GM18520 (cell line): Measurements from ENCODE around the gene SLX9.

Experiments
- ATAC-seq: cut with Tn5 transposase; IDR thresholded peaks from one replicate; pipeline ENCODE4 v1.9.1; 2021; ENCODE audit not compliant: unreplicated experiment

Gene SLX9

GRCh38 chr21:44939532-44940115, at the start of gene SLX9:
TSS of gene SLX9 (plus strand) at chr21:44940029. CDS start at chr21:44940058, 29 bp downstream.
- ATAC-seq, result peak; percentile 53

DNA sequence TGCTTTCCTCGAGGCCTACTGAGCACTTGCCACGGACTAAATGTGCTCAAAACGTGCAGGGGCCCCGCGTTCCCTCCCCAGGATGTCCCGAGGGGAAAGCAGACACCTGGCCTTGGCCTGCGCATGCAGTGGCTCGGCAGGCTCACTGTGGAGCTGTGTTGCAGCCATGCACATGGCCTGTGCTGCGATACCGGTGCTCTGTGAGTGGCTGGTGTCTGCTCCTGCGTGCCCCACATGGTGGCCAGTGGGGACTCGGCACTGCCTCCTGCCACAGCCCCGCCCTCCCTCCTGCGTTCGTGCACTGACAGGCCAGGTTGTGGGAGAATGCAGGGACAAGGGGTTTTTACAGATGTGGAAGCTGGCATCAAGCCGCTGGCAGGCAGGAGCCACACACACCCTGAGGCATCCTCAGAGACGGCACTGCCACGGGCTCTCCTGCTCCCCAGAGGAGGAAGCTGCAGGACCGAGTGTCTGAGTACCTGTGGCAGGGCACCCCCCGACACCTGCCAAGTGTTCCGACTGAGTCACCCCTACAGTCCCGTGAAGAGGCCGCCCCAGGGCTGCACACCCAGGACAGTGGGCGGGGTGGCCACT, 49.4 kb upstream of the SLX9 start:
- no peak for ATAC-seq

GRCh38 chr21:44890961-44891541, 48.8 kb upstream of the SLX9 start:
- ATAC-seq, result no peak

GRCh38 chr21:44891631-44892031, 48.2 kb upstream of the SLX9 start:
- no peak for ATAC-seq

DNA sequence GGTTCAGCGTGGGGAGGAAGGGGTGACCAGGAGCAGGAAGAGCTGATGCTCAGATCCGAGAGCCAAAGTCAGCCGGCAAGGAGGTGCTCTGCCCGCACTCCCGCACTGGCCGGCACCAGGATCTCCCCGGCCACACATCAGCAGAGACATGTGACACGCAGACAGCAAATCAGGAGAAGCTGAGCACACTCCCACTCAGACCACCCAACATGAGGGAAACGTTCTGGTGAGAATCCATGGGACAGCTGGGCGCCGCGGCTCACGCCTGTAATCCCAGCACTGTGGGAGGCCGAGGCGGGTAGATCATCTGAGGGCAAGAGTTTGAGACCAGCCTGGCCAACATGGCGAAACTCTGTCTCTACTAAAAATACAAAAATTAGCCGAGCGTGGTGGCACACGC, 47.7 kb upstream of the SLX9 start:
- no peak for ATAC-seq

GRCh38 chr21:44892536-44893277, 47.1 kb upstream of the SLX9 start:
- no peak for ATAC-seq

DNA sequence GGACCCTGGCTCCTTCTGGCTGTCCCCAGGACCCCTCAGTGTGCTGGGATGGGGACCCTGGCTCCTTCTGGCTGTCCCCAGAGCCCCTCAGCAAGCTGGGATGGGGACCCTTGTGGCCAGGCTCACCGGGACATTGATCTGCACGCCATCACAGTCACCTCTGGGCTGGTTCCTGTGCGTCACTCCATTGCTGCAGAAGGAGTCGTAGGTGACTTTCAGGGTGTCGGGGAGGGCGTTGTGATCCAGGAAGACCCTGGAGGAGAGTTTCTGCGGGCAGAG, 46.6 kb upstream of the SLX9 start:
- no peak for ATAC-seq

GRCh38 chr21:44893948-44894656, 45.7 kb upstream of the SLX9 start:
- no peak for ATAC-seq

DNA sequence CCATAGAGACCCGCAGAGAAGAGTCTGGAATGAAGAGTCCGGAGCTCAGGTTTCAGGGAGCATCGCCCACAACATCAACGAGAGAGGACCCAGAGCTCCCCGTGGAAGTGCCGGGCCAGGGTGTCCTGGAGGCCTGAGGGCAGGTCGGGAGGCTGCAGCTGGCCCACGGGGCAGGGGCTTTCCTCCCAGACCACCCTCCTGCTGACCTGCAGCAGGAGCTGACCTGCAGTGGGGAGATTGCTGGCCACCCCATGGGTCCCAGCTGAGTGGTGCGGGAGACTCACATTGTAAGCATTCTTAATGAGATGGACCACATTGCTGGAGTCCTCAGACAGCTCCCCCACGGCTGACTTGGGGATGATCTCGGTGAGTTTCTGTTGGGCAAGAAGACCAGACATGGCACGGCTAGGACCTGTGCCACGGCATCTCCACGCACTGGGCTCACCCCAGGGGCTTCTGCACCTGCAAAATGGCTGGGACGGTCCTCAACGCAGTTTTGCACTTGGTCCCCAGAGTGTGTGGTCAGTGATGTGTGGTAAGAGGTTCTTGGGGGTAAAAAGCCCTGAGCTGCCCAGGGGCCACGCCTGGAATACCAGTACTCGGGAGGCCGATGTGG, 45.0 kb upstream of the SLX9 start:
- no peak for ATAC-seq

DNA sequence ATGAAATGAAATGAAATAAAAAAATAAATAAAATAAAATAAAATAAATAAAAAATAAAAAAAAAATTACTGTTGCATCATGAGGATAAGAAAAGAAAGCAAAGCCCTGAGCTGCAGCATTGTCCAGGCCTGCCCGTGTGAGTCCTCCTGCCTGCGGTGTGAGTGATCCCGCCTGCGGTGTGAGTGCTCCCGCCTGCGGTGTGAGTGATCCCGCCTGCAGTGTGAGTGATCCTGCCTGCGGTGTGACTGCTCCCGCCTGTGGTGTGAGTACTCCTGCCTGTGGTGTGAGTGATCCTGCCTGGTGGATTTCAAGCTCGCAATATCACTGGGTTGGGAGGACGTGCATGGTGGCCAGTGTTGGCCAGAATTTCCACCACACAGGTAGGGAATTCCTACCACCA, 44.0 kb upstream of the SLX9 start:
- ATAC-seq, result no peak

DNA sequence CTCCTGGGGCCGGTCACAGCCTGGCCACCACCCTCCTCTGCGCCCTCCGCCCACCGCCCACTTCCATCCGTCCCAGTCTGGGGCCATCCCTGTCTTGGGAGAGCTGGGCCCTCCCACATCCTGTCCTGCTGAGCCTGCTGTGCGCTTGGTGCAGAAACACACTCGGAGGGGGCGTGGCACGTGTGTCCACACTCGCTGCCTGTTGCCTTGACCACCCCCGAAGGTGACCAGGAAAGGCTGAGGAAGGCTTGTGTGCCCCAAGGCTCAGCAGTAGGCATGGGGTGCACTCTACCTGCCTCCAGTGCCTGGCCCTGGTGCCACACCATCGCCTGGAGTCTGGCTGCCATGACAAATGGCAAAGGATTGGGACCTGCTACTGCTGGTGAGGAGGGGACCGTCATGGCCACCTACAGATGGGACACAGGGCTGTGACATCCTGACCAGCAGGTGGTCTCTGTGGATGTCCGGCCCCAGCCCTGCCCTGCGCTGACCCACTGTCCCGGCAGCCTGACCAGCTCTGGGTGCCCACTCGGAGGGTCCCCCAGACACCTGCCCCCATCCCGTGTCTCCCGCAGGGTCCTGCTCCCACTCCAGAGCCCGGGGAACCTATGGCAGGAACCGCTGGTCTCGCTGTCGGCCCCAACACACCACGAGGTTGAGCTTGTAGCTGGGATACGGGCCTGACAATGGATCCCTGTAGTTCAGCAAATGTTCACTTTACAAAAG, 43.1 kb upstream of the SLX9 start:
- ATAC-seq, result no peak

DNA sequence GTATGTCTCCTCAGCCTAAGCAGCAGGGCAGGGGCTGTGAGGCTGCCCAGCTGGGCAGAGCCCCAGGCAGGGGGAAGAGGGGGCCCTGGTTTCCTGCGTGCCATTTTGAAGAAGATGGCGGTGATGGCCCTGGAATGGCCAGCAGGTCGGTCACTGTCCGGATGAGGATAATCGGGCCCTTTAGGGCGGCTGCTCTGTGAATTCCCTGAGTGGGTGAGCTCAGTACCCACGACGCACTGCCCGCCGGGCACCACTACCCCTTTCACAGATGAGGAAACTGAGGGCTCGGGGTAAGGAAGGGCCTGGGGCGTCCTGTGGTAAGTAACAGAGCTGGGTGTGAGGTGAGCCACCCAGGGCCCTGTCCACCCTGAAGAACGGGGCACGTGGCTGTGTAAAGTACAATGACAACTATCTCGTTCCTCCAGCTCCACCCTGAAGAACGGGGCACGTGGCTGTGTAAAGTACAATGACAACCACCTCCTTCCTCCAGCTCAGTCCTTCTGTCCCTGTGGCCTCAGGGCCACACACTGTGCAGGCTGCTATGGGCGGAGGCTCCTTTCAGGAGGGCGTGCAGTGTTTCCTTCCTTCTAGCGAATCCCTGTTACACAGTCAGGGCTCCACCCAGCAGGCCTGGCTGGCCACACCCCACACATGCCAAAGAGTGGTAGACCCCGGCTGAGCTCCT, 42.4 kb upstream of the SLX9 start:
- no peak for ATAC-seq

- no peak for ATAC-seq
Measured at GRCh38 chr21:44898011-44898488, 41.8 kb upstream of the SLX9 start.

DNA sequence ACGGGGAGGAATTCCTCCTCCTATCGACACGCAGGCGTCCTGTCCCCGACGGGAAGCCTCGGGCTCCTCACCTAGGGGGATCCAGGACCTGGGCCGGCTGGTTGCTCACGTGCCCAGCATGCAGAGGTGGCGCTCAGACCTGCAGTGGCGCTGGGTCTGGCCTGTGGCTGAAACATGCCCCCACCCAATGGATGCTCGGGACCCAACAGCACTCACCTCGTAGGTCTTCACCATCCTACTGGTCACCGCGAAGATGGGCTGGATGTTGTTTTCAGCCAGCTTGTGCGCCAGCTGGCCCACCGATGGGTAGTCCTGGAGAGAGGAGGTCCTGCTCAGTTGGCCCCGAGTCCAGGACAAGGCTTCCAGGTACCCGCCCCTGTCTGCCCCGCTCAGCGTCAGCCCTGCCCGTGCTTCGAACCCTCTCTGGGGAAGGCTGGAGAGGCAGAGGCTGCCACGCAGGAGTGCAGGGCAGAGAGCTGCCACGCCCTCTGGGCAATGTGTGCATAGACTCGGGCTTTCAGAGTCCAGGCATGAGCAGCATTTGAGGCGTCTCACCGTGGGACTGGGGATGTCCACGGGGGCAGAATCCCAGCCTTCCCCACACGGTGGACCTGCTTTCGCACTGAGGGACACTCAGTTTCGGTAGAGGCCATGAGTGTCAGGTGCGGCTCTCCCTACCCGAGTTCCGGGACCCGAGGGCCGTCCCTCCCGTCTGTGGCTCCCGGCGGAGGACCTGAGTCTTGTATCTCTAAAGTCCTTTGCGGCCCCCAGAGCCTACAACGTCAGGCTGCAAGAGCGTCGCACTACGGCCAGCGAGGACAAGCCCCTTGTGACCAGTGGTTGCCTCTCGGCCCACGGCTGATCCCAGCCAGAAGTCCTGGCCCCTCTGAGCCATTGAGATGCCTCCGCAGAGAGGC, 40.7 kb upstream of the SLX9 start:
- ATAC-seq, result no peak

DNA sequence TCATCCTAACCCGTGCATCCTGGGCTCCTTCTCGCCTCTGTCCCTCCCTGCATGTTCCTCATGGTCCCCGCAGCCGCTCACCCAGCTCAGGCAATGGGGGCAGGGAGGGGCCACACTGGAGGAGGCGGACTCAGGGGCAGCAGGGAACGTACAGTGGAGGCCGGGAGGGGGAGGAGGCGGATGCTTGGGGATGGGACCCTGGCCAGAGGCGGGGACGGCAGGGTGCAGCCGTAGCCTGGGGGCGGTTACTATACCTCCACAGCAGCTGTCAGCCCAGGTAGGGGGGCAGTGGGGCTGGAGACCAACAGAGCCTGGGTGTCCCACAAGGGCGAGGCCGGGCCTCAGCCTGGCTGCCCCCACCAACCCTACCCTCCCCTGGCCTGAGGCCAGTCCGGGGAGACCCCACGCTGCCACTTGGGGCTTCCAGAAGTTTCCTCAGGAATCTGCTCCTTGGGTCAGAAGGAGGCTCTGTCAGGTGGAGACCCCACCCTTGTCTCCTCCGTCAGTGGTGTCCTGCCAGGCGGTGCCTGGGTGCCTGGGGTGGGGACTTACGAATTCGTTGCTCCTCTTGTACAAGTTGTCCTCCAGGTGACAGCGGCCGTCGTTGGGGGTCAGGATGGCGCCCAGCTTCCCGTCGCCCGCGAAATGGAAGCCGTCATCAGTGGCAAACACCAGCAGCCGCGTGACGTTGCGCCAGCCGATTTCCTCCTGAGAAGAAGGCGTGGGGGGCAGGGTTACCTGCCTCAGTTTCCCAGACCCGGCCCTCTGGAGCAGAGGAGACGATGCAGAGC, 39.9 kb upstream of the SLX9 start:
- ATAC-seq, result no peak

- no peak for ATAC-seq
Measured at GRCh38 chr21:44900559-44901251, 39.1 kb upstream of the SLX9 start.

DNA sequence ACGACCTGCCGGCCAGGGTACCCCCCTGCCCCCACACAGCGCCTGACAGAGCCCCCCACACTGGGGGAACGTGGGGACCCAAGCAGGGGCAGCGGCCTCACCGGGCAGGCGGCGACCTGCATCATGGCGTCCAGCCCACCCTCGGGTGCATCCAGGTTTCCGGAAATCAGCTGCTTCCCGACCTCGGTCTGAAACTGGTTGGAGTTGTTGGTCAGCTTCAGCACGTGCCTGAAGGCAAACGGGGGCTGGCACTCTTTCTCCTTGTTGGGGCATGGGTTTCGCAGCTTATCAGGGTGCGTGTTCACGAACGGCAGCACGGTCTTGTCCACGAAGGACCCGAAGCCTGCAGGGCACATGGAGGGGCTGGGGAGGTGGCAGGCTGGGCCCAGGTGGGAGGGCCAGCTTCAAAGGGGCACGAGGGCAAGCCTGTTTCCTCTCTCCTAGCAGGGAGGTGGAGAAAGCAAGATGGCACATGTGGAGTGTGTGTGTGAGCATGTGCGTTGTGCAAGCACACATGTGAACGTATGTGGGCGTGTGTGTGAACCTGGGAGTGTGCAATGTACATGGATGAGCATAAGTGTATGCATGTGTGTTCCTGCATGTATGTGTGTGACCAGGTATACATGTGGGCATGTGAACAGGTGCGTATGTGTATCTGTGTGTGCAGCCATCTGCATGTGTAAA, 38.3 kb upstream of the SLX9 start:
- ATAC-seq, result no peak
